ENCODE measurements around the gene TXNL1.

DNA sequence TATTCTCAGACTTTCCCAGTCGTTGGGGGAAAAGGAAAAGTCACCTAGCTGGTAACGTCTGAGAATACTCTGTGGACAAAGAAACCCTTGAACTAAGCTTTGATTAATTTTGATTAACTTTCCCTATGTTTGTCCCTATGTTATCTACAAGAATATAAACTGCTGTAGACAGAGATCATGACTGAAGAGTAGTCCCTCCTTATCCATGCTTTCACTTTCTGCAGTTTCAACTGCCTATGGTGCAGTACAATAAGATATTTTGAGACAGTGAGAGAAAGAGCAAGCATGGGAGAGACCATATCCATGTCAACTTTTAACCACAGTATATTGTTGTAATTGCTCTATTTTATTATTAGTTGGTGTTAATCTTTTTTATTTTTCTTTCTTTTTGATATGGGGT, 31.8 kb downstream of the TXNL1 start:
- TF ChIP-seq, protein P1, sequence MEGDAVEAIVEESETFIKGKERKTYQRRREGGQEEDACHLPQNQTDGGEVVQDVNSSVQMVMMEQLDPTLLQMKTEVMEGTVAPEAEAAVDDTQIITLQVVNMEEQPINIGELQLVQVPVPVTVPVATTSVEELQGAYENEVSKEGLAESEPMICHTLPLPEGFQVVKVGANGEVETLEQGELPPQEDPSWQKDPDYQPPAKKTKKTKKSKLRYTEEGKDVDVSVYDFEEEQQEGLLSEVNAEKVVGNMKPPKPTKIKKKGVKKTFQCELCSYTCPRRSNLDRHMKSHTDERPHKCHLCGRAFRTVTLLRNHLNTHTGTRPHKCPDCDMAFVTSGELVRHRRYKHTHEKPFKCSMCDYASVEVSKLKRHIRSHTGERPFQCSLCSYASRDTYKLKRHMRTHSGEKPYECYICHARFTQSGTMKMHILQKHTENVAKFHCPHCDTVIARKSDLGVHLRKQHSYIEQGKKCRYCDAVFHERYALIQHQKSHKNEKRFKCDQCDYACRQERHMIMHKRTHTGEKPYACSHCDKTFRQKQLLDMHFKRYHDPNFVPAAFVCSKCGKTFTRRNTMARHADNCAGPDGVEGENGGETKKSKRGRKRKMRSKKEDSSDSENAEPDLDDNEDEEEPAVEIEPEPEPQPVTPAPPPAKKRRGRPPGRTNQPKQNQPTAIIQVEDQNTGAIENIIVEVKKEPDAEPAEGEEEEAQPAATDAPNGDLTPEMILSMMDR (IDR thresholded peaks at IDR 0.05 in 4 of 5, conservative IDR thresholded peaks at IDR 0.05 in 1 of 5): no peak
- TF ChIP-seq POLR2A (IDR thresholded peaks at IDR 0.05): no peak

Measured in gastrocnemius medialis (tissue), 4 donors.